RWPE2 (cell line): ENCODE data around the gene MC1R.

ENCODE experiments used
- ATAC-seq: fragments of 200-7000 bp; cut with Tn5 transposase; 3 replicates; pipeline ENCODE4 v1.9.1; 2021; ENCODE audit warnings: low read depth
- DNase-seq: peaks from one replicate; pipeline ENCODE4 v3.0.0-alpha.2; 2020; ENCODE audit warnings: low spot score
- H3K27ac ChIP-seq: fragments of 450-650 bp; 2 replicates; pipeline ENCODE4 v1.5.1; 2017; ENCODE audit warnings: mild to moderate bottlenecking; ENCODE audit not compliant: poor library complexity, severe bottlenecking
- H3K27me3 ChIP-seq: fragments of 250-450 bp; sonication (Bioruptor Pico); 2 replicates; pipeline ENCODE4 v1.5.1; 2021; ENCODE audit warnings: mild to moderate bottlenecking, moderate library complexity; ENCODE audit not compliant: insufficient read depth, poor library complexity, severe bottlenecking
- H3K36me3 ChIP-seq: fragments of 250-450 bp; sonication (Bioruptor Pico); 2 replicates; pipeline ENCODE4 v1.5.1; 2020; ENCODE audit warnings: low read depth, mild to moderate bottlenecking, moderate library complexity
- H3K4me1 ChIP-seq: fragments of 250-450 bp; sonication (Bioruptor Pico); 2 replicates; pipeline ENCODE4 v1.5.1; 2021; ENCODE audit warnings: mild to moderate bottlenecking, moderate library complexity; ENCODE audit not compliant: insufficient read depth, poor library complexity, severe bottlenecking
- H3K4me3 ChIP-seq: fragments of 250-450 bp; sonication (Bioruptor Pico); 2 replicates; pipeline ENCODE4 v1.5.1; 2021; ENCODE audit warnings: mild to moderate bottlenecking, moderate library complexity; ENCODE audit not compliant: severe bottlenecking
- H3K9me3 ChIP-seq: fragments of 250-450 bp; sonication (Bioruptor Pico); 2 replicates; pipeline ENCODE4 v1.5.1; 2021; ENCODE audit warnings: mild to moderate bottlenecking, moderate library complexity; ENCODE audit not compliant: severe bottlenecking
- TF ChIP-seq, protein P1 (sequence below): fragments of 450-650 bp; IDR thresholded peaks from one replicate; pipeline ENCODE4 v1.5.1; 2017; ENCODE audit warnings: mild to moderate bottlenecking, moderate library complexity; ENCODE audit not compliant: poor library complexity, severe bottlenecking

The MC1R gene

GRCh38 chr16:89921702-89922476, 3.2 kb downstream of the MC1R start:
- H3K36me3 ChIP-seq = no peaks in the 10 kb centered on the region
- peak overlapping the region; percentile 99 for H3K27ac ChIP-seq
- ATAC-seq = peak; percentile 74
- DNase-seq = peak; percentile 98
- H3K27me3 ChIP-seq = no peaks in the 10 kb centered on the region
- H3K4me3 ChIP-seq = peak overlapping the region; percentile 58
- TF ChIP-seq, protein P1, sequence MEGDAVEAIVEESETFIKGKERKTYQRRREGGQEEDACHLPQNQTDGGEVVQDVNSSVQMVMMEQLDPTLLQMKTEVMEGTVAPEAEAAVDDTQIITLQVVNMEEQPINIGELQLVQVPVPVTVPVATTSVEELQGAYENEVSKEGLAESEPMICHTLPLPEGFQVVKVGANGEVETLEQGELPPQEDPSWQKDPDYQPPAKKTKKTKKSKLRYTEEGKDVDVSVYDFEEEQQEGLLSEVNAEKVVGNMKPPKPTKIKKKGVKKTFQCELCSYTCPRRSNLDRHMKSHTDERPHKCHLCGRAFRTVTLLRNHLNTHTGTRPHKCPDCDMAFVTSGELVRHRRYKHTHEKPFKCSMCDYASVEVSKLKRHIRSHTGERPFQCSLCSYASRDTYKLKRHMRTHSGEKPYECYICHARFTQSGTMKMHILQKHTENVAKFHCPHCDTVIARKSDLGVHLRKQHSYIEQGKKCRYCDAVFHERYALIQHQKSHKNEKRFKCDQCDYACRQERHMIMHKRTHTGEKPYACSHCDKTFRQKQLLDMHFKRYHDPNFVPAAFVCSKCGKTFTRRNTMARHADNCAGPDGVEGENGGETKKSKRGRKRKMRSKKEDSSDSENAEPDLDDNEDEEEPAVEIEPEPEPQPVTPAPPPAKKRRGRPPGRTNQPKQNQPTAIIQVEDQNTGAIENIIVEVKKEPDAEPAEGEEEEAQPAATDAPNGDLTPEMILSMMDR = no peak
- H3K4me1 ChIP-seq = peaks cover 22% of the 10 kb centered on the region
- no peaks in the 10 kb centered on the region for H3K9me3 ChIP-seq

GRCh38 chr16:89922477-89922883, 3.8 kb downstream of the MC1R start:
- ATAC-seq = peak; percentile 23
- DNase-seq = peak; percentile 95

DNA sequence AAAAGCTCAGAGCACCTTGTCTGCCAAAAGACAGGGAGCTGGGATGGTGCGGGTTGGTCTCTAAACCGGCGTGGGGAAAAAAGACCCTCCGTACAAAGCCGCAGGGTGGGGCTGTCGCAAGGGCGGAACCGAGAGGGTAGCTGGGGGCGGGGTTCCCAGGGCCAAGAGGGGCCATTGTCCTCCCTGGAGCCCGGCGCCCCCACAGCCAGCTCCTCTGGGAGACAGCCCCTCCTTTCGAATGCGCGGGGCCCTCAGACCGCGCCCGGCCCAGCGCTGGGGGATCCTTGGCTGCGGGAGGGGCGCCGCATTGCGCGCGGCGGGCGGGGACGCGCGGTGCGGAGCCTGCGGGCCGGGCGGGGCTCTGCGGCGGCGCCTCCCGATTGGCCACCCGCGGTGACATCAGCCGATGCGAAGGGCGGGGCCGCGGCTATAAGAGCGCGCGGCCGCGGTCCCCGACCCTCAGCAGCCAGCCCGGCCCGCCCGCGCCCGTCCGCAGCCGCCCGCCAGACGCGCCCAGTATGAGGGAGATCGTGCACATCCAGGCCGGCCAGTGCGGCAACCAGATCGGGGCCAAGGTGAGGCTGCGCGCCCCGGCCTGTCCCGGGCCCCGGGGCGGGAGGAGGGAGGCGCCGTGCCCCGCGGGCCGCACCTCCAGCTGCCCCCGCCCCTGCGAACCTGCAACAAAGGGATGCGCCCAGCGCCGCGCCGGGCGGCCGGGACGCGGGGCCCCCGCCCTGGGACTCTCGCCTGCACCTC, 4.4 kb downstream of the MC1R start, which contains the start of gene TUBB3:
TUBB3 (plus strand) TSS at position 459 of the 756 bp plus-strand sequence; CDS start at position 519, 60 bp downstream.
- DNase-seq = peak; percentile 78
- Histone ChIP-seq H3K27ac (peak within 1 kb of the TSS; percentile 99), H3K4me1 (peaks cover 14% of the 10 kb centered on the region), H3K9me3 (no peaks in the 10 kb centered on the region), H3K36me3 (no peaks in the 10 kb centered on the region), H3K27me3 (no peaks in the 10 kb centered on the region), H3K4me3 (peak within 1 kb of the TSS; percentile 58)
- TF ChIP-seq, protein P1 = no peak
- peak; percentile 15 for ATAC-seq

More at GRCh38 chr16:89922477-89922883, 3.8 kb downstream of the MC1R start:
- Histone ChIP-seq H3K4me3 (peak overlapping the region; percentile 58), H3K4me1 (peaks cover 17% of the 10 kb centered on the region), H3K27ac (peak overlapping the region; percentile 99), H3K9me3 (no peaks in the 10 kb centered on the region), H3K36me3 (no peaks in the 10 kb centered on the region), H3K27me3 (no peaks in the 10 kb centered on the region)
- TF ChIP-seq, protein P1 = no peak

GRCh38 chr16:89923640-89924296, 5.1 kb downstream of the MC1R start:
- ATAC-seq (no peak), DNase-seq (peak; percentile 74)
- H3K27me3 ChIP-seq = no peaks in the 10 kb centered on the region
- H3K4me3 ChIP-seq = peak overlapping the region; percentile 58
- H3K9me3 ChIP-seq = no peaks in the 10 kb centered on the region
- peaks cover 10% of the 10 kb centered on the region for H3K4me1 ChIP-seq
- TF ChIP-seq, protein P1 = no peak
- no peaks in the 10 kb centered on the region for H3K36me3 ChIP-seq
- H3K27ac ChIP-seq = no peak overlapping the region
